ENCODE results near the gene AKIRIN2.
A peak's percentile ranks its signal among the peaks of the same experiment; 100 is the strongest.

AKIRIN2 gene

GRCh38 chr6:87722540-87723169, 20.6 kb upstream of the AKIRIN2 start:
- H2BK5ac ChIP-seq (ENCODE audit: low read length): peak overlapping the region; percentile 57

GRCh38 chr6:87721311-87721710, 19.3 kb upstream of the AKIRIN2 start:
- H3K56ac ChIP-seq (ENCODE audit: low read length): no peak overlapping the region
- no peak overlapping the region for H4K5ac ChIP-seq (ENCODE audit: low read length)
- H3K9ac ChIP-seq (ENCODE audit: low read length): no peak overlapping the region
- no peak overlapping the region for H3K27ac ChIP-seq (ENCODE audit: low read depth, low read length)
- no peaks in the 10 kb centered on the region for H3K79me2 ChIP-seq (ENCODE audit: control insufficient read depth, insufficient read depth, low read length)
- no peak overlapping the region for H2BK5ac ChIP-seq (ENCODE audit: low read length)
- peak overlapping the region; percentile 68 for H3K4ac ChIP-seq (ENCODE audit: low read depth, low read length)
- no peaks in the 10 kb centered on the region for H3K27me3 ChIP-seq (ENCODE audit: insufficient read depth, low read length, poor library complexity)
- no peak overlapping the region for H3K4me2 ChIP-seq (ENCODE audit: low read length)
- H2BK120ac ChIP-seq (ENCODE audit: low read depth, low read length): no peak overlapping the region
- no CpG with 5 or more reads among the region's 1 CpG for WGBS (ENCODE audit: extremely low coverage, insufficient coverage, low lambda C conversion rate)
- H3K4me1 ChIP-seq (ENCODE audit: control insufficient read depth, low read depth, low read length): peaks cover 3% of the 10 kb centered on the region
- H2BK15ac ChIP-seq (replicated peaks; ENCODE audit: low read depth): peak overlapping the region; percentile 27
- H3K23ac ChIP-seq (ENCODE audit: low read length): no peak overlapping the region
- H3K18ac ChIP-seq (ENCODE audit: low read length): no peak overlapping the region
- no peaks in the 10 kb centered on the region for H3K79me1 ChIP-seq (ENCODE audit: low read length)
- DNase-seq: no peak
- no peak overlapping the region for H2AK5ac ChIP-seq (ENCODE audit: low read length)
- H3K36me3 ChIP-seq (ENCODE audit: control insufficient read depth, insufficient read depth, low read length): no peaks in the 10 kb centered on the region
- no peak overlapping the region for H3K4me3 ChIP-seq (ENCODE audit: low read length)
- H4K8ac ChIP-seq (ENCODE audit: low read depth, low read length): no peak overlapping the region

More at GRCh38 chr6:87722540-87723169, 20.6 kb upstream of the AKIRIN2 start:
- peak overlapping the region; percentile 85 for H3K56ac ChIP-seq (ENCODE audit: low read length)
- no peak overlapping the region for H3K9ac ChIP-seq (ENCODE audit: low read length)
- H3K27me3 ChIP-seq (ENCODE audit: insufficient read depth, low read length, poor library complexity): no peaks in the 10 kb centered on the region
- H3K79me1 ChIP-seq (ENCODE audit: low read length): no peaks in the 10 kb centered on the region
- no peak overlapping the region for H4K5ac ChIP-seq (ENCODE audit: low read length)
- no peak overlapping the region for H3K4me2 ChIP-seq (ENCODE audit: low read length)
- H2BK120ac ChIP-seq (ENCODE audit: low read depth, low read length): peak overlapping the region; percentile 61
- H3K36me3 ChIP-seq (ENCODE audit: control insufficient read depth, insufficient read depth, low read length): no peaks in the 10 kb centered on the region
- H3K4me1 ChIP-seq (ENCODE audit: control insufficient read depth, low read depth, low read length): peaks cover 3% of the 10 kb centered on the region
- no CpG with 5 or more reads among the region's 4 CpGs for WGBS (ENCODE audit: extremely low coverage, insufficient coverage, low lambda C conversion rate)
- peak overlapping the region; percentile 57 for H2BK15ac ChIP-seq (replicated peaks; ENCODE audit: low read depth)
- H3K27ac ChIP-seq (ENCODE audit: low read depth, low read length): peak overlapping the region; percentile 67
- no peak overlapping the region for H3K4me3 ChIP-seq (ENCODE audit: low read length)
- no peak overlapping the region for H3K23ac ChIP-seq (ENCODE audit: low read length)
- H3K18ac ChIP-seq (ENCODE audit: low read length): peak overlapping the region; percentile 76
- H4K8ac ChIP-seq (ENCODE audit: low read depth, low read length): no peak overlapping the region
- no peak for DNase-seq
- no peaks in the 10 kb centered on the region for H3K79me2 ChIP-seq (ENCODE audit: control insufficient read depth, insufficient read depth, low read length)
- no peak overlapping the region for H2AK5ac ChIP-seq (ENCODE audit: low read length)
- H3K4ac ChIP-seq (ENCODE audit: low read depth, low read length): peak overlapping the region; percentile 48

GRCh38 chr6:87718662-87719433, 16.8 kb upstream of the AKIRIN2 start:
- no peak overlapping the region for H3K9ac ChIP-seq (ENCODE audit: low read length)
- H2BK15ac ChIP-seq (replicated peaks; ENCODE audit: low read depth): no peak overlapping the region
- no peak overlapping the region for H2BK120ac ChIP-seq (ENCODE audit: low read depth, low read length)
- H3K79me1 ChIP-seq (ENCODE audit: low read length): no peaks in the 10 kb centered on the region
- H3K4me3 ChIP-seq (ENCODE audit: low read length): no peak overlapping the region
- no peak overlapping the region for H3K23ac ChIP-seq (ENCODE audit: low read length)
- H3K27me3 ChIP-seq (ENCODE audit: insufficient read depth, low read length, poor library complexity): no peaks in the 10 kb centered on the region
- no peak overlapping the region for H3K56ac ChIP-seq (ENCODE audit: low read length)
- H3K79me2 ChIP-seq (ENCODE audit: control insufficient read depth, insufficient read depth, low read length): no peaks in the 10 kb centered on the region
- H3K4ac ChIP-seq (ENCODE audit: low read depth, low read length): no peak overlapping the region
- DNase-seq: no peak
- no CpG with 5 or more reads among the region's 9 CpGs for WGBS (ENCODE audit: extremely low coverage, insufficient coverage, low lambda C conversion rate)
- H3K4me2 ChIP-seq (ENCODE audit: low read length): no peak overlapping the region
- H3K27ac ChIP-seq (ENCODE audit: low read depth, low read length): no peak overlapping the region
- no peak overlapping the region for H2BK5ac ChIP-seq (ENCODE audit: low read length)
- H4K5ac ChIP-seq (ENCODE audit: low read length): no peak overlapping the region
- no peak overlapping the region for H3K18ac ChIP-seq (ENCODE audit: low read length)
- H4K8ac ChIP-seq (ENCODE audit: low read depth, low read length): no peak overlapping the region
- H3K36me3 ChIP-seq (ENCODE audit: control insufficient read depth, insufficient read depth, low read length): no peaks in the 10 kb centered on the region
- peaks cover 3% of the 10 kb centered on the region for H3K4me1 ChIP-seq (ENCODE audit: control insufficient read depth, low read depth, low read length)
- H2AK5ac ChIP-seq (ENCODE audit: low read length): no peak overlapping the region

GRCh38 chr6:87716928-87717614, 15.0 kb upstream of the AKIRIN2 start:
- Histone ChIP-seq H3K4me1 (ENCODE audit: control insufficient read depth, low read depth, low read length) (no peaks in the 10 kb centered on the region), H3K18ac (ENCODE audit: low read length) (no peak overlapping the region)
- WGBS (ENCODE audit: extremely low coverage, insufficient coverage, low lambda C conversion rate): no CpG with 5 or more reads among the region's 4 CpGs

GRCh38 chr6:87714093-87714842, 12.2 kb upstream of the AKIRIN2 start:
- H2AK5ac ChIP-seq (ENCODE audit: low read length): no peak overlapping the region
- H3K79me2 ChIP-seq (ENCODE audit: control insufficient read depth, insufficient read depth, low read length): no peaks in the 10 kb centered on the region
- H2BK15ac ChIP-seq (replicated peaks; ENCODE audit: low read depth): peak overlapping the region; percentile 29
- no peak overlapping the region for H2BK120ac ChIP-seq (ENCODE audit: low read depth, low read length)
- no peaks in the 10 kb centered on the region for H3K27me3 ChIP-seq (ENCODE audit: insufficient read depth, low read length, poor library complexity)
- H3K23ac ChIP-seq (ENCODE audit: low read length): no peak overlapping the region
- H3K36me3 ChIP-seq (ENCODE audit: control insufficient read depth, insufficient read depth, low read length): no peaks in the 10 kb centered on the region
- H3K56ac ChIP-seq (ENCODE audit: low read length): no peak overlapping the region
- H3K4me1 ChIP-seq (ENCODE audit: control insufficient read depth, low read depth, low read length): no peaks in the 10 kb centered on the region
- no CpG with 5 or more reads among the region's 2 CpGs for WGBS (ENCODE audit: extremely low coverage, insufficient coverage, low lambda C conversion rate)
- no peak overlapping the region for H3K18ac ChIP-seq (ENCODE audit: low read length)
- H2BK5ac ChIP-seq (ENCODE audit: low read length): no peak overlapping the region
- H3K4me2 ChIP-seq (ENCODE audit: low read length): no peak overlapping the region
- H3K4ac ChIP-seq (ENCODE audit: low read depth, low read length): no peak overlapping the region
- no peak overlapping the region for H3K27ac ChIP-seq (ENCODE audit: low read depth, low read length)
- no peak overlapping the region for H3K4me3 ChIP-seq (ENCODE audit: low read length)
- H3K79me1 ChIP-seq (ENCODE audit: low read length): no peaks in the 10 kb centered on the region
- H4K8ac ChIP-seq (ENCODE audit: low read depth, low read length): no peak overlapping the region
- peak; percentile 38 for DNase-seq
- no peak overlapping the region for H3K9ac ChIP-seq (ENCODE audit: low read length)
- no peak overlapping the region for H4K5ac ChIP-seq (ENCODE audit: low read length)

More at GRCh38 chr6:87716928-87717614, 15.0 kb upstream of the AKIRIN2 start:
- no peak for DNase-seq
- no peaks in the 10 kb centered on the region for H3K36me3 ChIP-seq (ENCODE audit: control insufficient read depth, insufficient read depth, low read length)
- H3K4me3 ChIP-seq (ENCODE audit: low read length): no peak overlapping the region
- no peaks in the 10 kb centered on the region for H3K79me1 ChIP-seq (ENCODE audit: low read length)
- no peak overlapping the region for H4K5ac ChIP-seq (ENCODE audit: low read length)
- no peak overlapping the region for H3K9ac ChIP-seq (ENCODE audit: low read length)
- H3K27ac ChIP-seq (ENCODE audit: low read depth, low read length): no peak overlapping the region
- H4K8ac ChIP-seq (ENCODE audit: low read depth, low read length): no peak overlapping the region
- no peak overlapping the region for H3K4ac ChIP-seq (ENCODE audit: low read depth, low read length)
- no peaks in the 10 kb centered on the region for H3K79me2 ChIP-seq (ENCODE audit: control insufficient read depth, insufficient read depth, low read length)
- no peak overlapping the region for H3K56ac ChIP-seq (ENCODE audit: low read length)
- no peak overlapping the region for H3K4me2 ChIP-seq (ENCODE audit: low read length)
- no peak overlapping the region for H3K23ac ChIP-seq (ENCODE audit: low read length)
- H2AK5ac ChIP-seq (ENCODE audit: low read length): no peak overlapping the region
- H2BK5ac ChIP-seq (ENCODE audit: low read length): no peak overlapping the region
- H2BK15ac ChIP-seq (replicated peaks; ENCODE audit: low read depth): no peak overlapping the region
- no peaks in the 10 kb centered on the region for H3K27me3 ChIP-seq (ENCODE audit: insufficient read depth, low read length, poor library complexity)
- H2BK120ac ChIP-seq (ENCODE audit: low read depth, low read length): no peak overlapping the region
